Heart right ventricle (tissue), 16 donors: ENCODE measurements around the gene PIGT. TPM values are rescaled to one million over a fixed set of nuclear protein-coding genes. Genes with fewer than 3 reads are reported as not detected.

Source experiments
- ATAC-seq, 8 donors: fragments of 200-7000 bp; cut with Tn5 transposase; one replicate each; pipeline ENCODE4 v1.9.1; 2020; ENCODE audit warnings: mild to moderate bottlenecking in 8 of 8, moderate library complexity in 8 of 8, moderate number of reproducible peaks in 1 of 8
- DNase-seq, 2 donors: peaks; one replicate each; pipeline ENCODE4 v3.0.0-alpha.2; 2020
- H3K27ac ChIP-seq, 10 donors: fragments of 200-600 bp; sonication (generic) in 2 of 10; one replicate each; pipeline versions ENCODE4 v1.5.0 to v1.8.0; 2020 to 2022; ENCODE audit warnings: mild to moderate bottlenecking in 3 of 10
- H3K27me3 ChIP-seq, 7 donors: fragments of 200-600 bp; one replicate each; pipeline ENCODE4 v1.8.0; 2021 to 2022; ENCODE audit warnings: mild to moderate bottlenecking in 2 of 7
- H3K36me3 ChIP-seq, 9 donors: fragments of 200-600 bp; sonication (generic) in 1 of 9; one replicate each; pipeline versions ENCODE4 v1.5.0 to v1.8.0; 2020 to 2022; ENCODE audit warnings: mild to moderate bottlenecking in 2 of 9
- H3K4me1 ChIP-seq, 9 donors: fragments of 200-600 bp; sonication (generic) in 1 of 9; one replicate each; pipeline versions ENCODE4 v1.5.0 to v1.8.0; 2020 to 2022; ENCODE audit warnings: mild to moderate bottlenecking in 4 of 9
- H3K4me3 ChIP-seq, 10 donors: fragments of 200-600 bp; sonication (generic) in 2 of 10; one replicate each; pipeline versions ENCODE4 v1.5.0 to v1.8.0; 2020 to 2022; ENCODE audit warnings: mild to moderate bottlenecking in 7 of 10, moderate library complexity in 2 of 10
- H3K9me3 ChIP-seq, 11 donors: fragments of 200-600 bp in 10 of 11; sonication (generic) in 2 of 11; one replicate each; pipeline versions ENCODE4 v1.5.0 to v1.8.0; 2013 to 2022; ENCODE audit warnings: mild to moderate bottlenecking in 2 of 11, control low read depth in 1 of 11, moderate library complexity in 1 of 11
- WGBS, 2 donors: extraction: QIAGEN DNeasy Blood & Tissue Kit; methylation state at CpG; one replicate each; pipeline ENCODE4 v1.1.7; 2013; ENCODE audit warnings: inconsistent platforms in 1 of 2; 5-methylcytosine and 5-hydroxymethylcytosine counted together
- intact Hi-C, 10 donors: fragments of 100-400 bp; cut with DNase I; formaldehyde crosslinking; loops; one replicate each; pipeline versions ENCODE4 v1.11.1 to v1.14.2; 2022
- polyA plus RNA-seq, 2 donors: library from polyadenylated mRNA; stranded (reverse); fragments of 200-250 nt; gene quantifications; one replicate each; pipeline ENCODE4 v1.2.3, GENCODE V29; 2013
- total RNA-seq, 10 donors: library from RNA; stranded (reverse); fragmentation: NEBNext Ultra II Directional in 3 of 10; extraction: Animal tissue kit (Norgen Biotek cat#: 25700) in 3 of 10; gene quantifications; one replicate each; pipeline versions ENCODE4 v1.2.1 to v1.2.4, GENCODE V29; 2021 to 2023
- TF ChIP-seq, protein P1 (sequence below), 9 donors: fragments of 200-600 bp; sonication (generic) in 2 of 9; IDR thresholded peaks; one replicate each; pipeline versions ENCODE4 v1.5.0 to v1.8.0; 2021 to 2022; ENCODE audit warnings: antibody characterized with exemption in 9 of 9, mild to moderate bottlenecking in 5 of 9, moderate library complexity in 1 of 9
- donor health status: Arrhythmogenic right ventricular cardiomyopathy.
- donor health status: ischemic (EF 13 %, LVEDD 7.1; RV severe dilation, severe dysfunction).
- donor health status: healthy with polysubstance abuse.
- donor health status: DM: no; HTN: yes; CAD: no.
- donor health status: DM: no; HTN: no; CAD: no.
- donor health status: ischemic (EF 25% LVEDD 6.9; RV normal size, moderate dysfunction).
- donor health status: ischemic (EF 25% LVEDD 5.7; RV mildly dilated, moderate dysfunction).
- donor health status: healthy.
- donor health status: DM: yes; HTN: yes; CAD: no.
- donor health status: Ischemic cardiomyopathy.
- donor health status: ischemic (EF 35%, LVEDD 5.7; RV mildly dilated, moderate dysfunction).
- donor health status: nonischemic (EF 11% LVEDD 7.7; RV severe dilation, severe dysfunction).
- donor health status: DM: yes; HTN: yes; CAD: no.
- donor health status: PGD.
- donor health status: ischemic (EF 29% LVEDD 5.4; RV normal size, mild dysfunction).
- donor health status: nonischemic (EF 23%, LVEDD 6.1; RV moderate dilation, normal function).

PIGT gene
- total and polyA plus RNA-seq, 12 donors = 72.9 to 221 (median 144) TPM

DNA sequence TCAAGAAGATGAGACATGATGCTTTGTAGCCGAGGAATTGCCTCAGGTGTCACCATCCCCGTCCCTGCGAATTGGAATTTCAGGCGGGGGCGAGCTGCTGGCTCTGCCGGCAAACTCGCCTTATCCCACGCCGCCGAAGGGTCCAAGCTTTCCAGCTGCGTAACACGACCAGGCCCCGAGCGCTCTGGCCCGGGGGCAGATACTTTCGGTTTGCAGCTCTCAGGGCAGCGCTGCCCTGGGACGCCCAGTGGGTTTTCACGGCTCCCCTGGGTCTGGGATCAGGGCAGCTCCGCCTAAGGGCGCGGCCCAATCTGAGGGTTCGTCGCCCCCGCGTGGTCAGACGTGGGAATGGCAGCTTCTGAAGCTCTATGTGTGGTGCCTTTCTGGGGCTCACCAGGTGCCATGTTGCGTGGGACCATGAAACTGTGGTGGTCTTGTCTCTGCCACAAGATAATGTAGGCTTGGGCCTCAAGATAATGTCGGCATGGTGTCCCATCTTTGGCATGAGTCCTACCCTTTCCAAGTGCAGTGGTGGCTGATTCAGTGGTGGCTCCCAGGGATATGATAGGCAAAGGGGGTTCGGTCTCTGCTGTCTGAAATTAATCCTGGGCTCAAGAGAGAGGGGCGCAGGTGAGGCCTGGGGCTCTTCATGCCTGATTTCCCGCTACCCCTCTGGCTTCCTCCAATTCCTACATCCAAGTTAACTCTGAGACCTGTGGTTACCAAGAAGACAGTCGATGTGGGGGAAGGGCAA lies 21.0 kb downstream of the PIGT start:
- WGBS, 2 donors = 8 to 10% methylated on average over 33 of the region's 33 CpGs
- no peaks in the 10 kb centered on the region for H3K9me3 ChIP-seq
- TF ChIP-seq, protein P1, sequence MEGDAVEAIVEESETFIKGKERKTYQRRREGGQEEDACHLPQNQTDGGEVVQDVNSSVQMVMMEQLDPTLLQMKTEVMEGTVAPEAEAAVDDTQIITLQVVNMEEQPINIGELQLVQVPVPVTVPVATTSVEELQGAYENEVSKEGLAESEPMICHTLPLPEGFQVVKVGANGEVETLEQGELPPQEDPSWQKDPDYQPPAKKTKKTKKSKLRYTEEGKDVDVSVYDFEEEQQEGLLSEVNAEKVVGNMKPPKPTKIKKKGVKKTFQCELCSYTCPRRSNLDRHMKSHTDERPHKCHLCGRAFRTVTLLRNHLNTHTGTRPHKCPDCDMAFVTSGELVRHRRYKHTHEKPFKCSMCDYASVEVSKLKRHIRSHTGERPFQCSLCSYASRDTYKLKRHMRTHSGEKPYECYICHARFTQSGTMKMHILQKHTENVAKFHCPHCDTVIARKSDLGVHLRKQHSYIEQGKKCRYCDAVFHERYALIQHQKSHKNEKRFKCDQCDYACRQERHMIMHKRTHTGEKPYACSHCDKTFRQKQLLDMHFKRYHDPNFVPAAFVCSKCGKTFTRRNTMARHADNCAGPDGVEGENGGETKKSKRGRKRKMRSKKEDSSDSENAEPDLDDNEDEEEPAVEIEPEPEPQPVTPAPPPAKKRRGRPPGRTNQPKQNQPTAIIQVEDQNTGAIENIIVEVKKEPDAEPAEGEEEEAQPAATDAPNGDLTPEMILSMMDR (IDR thresholded peaks at IDR 0.05) = peak in 8 of 9 donors; percentile 94 to 98 (median 97)
- H3K27me3 ChIP-seq = no peaks in the 10 kb centered on the region
- peak overlapping the region in 9 of 10 donors; percentile 55 to 86 (median 76) for H3K27ac ChIP-seq
- intact Hi-C loops = loop anchor here (1.0 to 10.0 kb wide), 13 partner anchors 62 to 338 kb away; partner anchors contain the start of gene SYS1 (in 4 of the 10)
- H3K4me1 ChIP-seq = peaks cover 0 to 16% (median 11%) of the 10 kb centered on the region in 9 donors
- H3K36me3 ChIP-seq = peaks cover 0 to 3% (median 0%) of the 10 kb centered on the region in 9 donors
- ATAC-seq = peak; percentile 93 to 97 (median 96)
- peak; percentile 89 to 90 for DNase-seq
- peak overlapping the region; percentile 36 to 79 (median 59) for H3K4me3 ChIP-seq

DNA sequence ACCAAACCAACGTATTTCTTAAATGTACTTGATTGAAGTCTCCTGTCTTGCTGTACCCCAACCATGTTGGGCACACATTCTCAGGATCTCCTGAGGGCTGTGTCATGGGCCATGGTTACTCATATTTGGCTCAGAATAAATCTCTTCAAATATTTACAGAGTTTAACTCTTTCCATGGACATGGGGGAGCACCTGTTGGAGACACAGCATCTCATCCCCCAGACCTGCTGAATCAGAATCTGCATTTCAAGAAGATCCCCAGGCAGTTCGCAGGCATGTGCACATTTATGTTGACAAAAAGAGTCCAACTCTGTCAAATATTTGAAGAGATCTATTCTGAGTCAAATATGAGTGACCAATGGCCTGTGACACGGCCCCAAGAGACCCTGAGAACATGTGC lies 24.5 kb downstream of the PIGT start:
- TF ChIP-seq, protein P1 (IDR thresholded peaks at IDR 0.05) = no peak
- 83 to 84% methylated on average over 3 of the region's 3 CpGs for WGBS, 2 donors
- ATAC-seq = no peak
- no peak overlapping the region for H3K27ac ChIP-seq
- intact Hi-C loops = loop anchor here in 3 of 10 donors (10.0 kb wide), 2 partner anchors 324 to 334 kb away; no protein-coding TSS in a partner anchor
- H3K9me3 ChIP-seq = no peaks in the 10 kb centered on the region
- H3K4me3 ChIP-seq = no peak overlapping the region
- no peaks in the 10 kb centered on the region for H3K36me3 ChIP-seq
- H3K27me3 ChIP-seq = peaks cover 0 to 3% (median 0%) of the 10 kb centered on the region in 7 donors
- no peak for DNase-seq
- H3K4me1 ChIP-seq = peaks cover 0 to 10% (median 6%) of the 10 kb centered on the region in 9 donors

DNA sequence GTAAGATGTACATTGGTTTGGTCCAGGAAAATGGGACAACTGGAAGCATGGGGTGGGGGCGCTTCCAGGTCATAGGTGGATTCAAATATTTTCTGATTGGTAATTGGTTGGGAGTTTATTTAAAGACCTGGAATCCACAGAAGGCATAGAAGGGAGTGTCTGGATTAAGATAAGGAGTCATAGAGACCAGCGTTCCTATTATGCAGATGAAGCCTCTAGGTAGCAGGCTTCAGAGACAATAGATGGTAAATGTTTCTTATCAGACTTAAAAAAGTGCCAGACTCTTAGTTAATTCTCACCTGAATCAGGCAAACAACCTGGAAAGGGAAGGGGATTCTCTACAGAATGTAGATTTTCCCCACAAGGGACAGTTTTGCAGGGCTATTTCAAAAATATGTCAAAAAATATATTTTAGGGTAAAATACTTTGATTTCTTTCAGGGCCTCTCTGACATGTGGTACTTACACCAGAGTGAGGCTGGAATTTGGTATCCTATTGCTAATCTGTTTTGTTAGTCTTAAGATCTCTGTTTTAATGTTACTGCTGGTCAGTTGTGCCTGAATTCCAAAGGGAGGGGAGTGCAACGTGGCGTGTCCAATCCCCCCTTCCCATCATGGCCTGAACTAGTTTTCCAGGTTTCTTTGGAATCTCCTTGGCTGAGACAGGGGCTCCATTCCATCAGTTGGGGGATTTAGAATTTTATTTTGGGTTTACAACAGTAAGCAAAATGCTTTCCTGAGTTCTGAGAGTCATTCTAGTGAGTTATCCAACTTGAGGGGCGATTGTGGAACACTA lies 25.1 kb downstream of the PIGT start:
- 64 to 72% methylated on average over 5 of the region's 5 CpGs for WGBS, 2 donors
- intact Hi-C loops = loop anchor here in 3 of 10 donors (10.0 kb wide), 2 partner anchors 324 to 334 kb away; no protein-coding TSS in a partner anchor

More for the DNA sequence above, 25.1 kb downstream of the PIGT start:
- no peaks in the 10 kb centered on the region for H3K36me3 ChIP-seq
- peaks cover 0 to 10% (median 6%) of the 10 kb centered on the region in 9 donors for H3K4me1 ChIP-seq
- no peak overlapping the region for H3K4me3 ChIP-seq
- H3K27me3 ChIP-seq = peaks cover 0 to 6% (median 3%) of the 10 kb centered on the region in 7 donors
- TF ChIP-seq, protein P1 (IDR thresholded peaks at IDR 0.05) = no peak
- no peaks in the 10 kb centered on the region for H3K9me3 ChIP-seq
- ATAC-seq = no peak
- no peak for DNase-seq
- no peak overlapping the region for H3K27ac ChIP-seq
